ENCODE results near the gene GMDS. TPM values are rescaled to one million over a fixed set of nuclear protein-coding genes. Genes with fewer than 3 reads are reported as not detected.

GMDS gene
- total and polyA plus RNA-seq, 2 donors (not counting 3 experiments of a cell fraction or from before 2014, with no cell fraction given), result 9.8 to 23.5 TPM

DNA sequence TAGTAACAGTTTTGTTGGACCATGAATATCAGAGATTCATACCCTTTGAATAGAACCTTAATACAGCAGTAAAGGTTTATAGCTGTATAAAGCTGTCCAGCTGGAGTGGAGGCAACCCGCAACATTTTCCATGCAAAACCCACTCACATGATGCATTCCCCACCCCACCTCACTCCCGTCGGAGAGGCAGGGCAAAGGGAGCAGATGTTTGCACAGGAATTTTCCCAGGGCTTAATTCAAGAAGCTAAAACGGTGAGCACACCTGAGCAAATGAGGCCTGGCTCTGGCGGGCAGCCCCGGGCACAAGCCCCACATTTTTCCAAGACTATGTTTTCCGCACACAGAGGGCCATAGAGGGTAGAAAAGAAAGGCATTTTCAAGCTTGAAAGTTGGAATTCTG is 444.0 kb downstream of the GMDS start:
- POLR2A ChIA-PET, result no interaction called here
- dilution Hi-C loops (cut with MboI; ENCODE audit: extremely low pct_ligation_motif_present, low sequenced_read_pairs), result no loop called here
- FAIRE-seq, result no peak

More for the DNA sequence above, 444.0 kb downstream of the GMDS start:
- DNase-seq (ENCODE audit: low read depth, low spot score), result no peak
- H3K27ac ChIP-seq (ENCODE audit: insufficient read depth, low read depth, low read length), result no peak overlapping the region
- H3K4me2 ChIP-seq (ENCODE audit: insufficient read depth, low read length), result no peak overlapping the region
- no peaks in the 10 kb centered on the region for H3K79me2 ChIP-seq (ENCODE audit: control insufficient read depth, insufficient read depth, low read length)
- peaks cover 28% of the 10 kb centered on the region for H3K4me1 ChIP-seq (ENCODE audit: control insufficient read depth, extremely low read depth, insufficient read depth, low read length)
- no TSS peak for BruUV-seq (replicated peaks)
- H3K9me3 ChIP-seq (replicated peaks; ENCODE audit: control insufficient read depth, insufficient read depth, low read length), result no peaks in the 10 kb centered on the region
- no peak overlapping the region for H3K9ac ChIP-seq (replicated peaks; ENCODE audit: extremely low read depth, insufficient read depth, low read length)
- H3K27me3 ChIP-seq (ENCODE audit: control insufficient read depth in 2 of 2, insufficient read depth in 2 of 2, low read length in 2 of 2), result no peaks in the 10 kb centered on the region
- H4K20me1 ChIP-seq (replicated peaks; ENCODE audit: control insufficient read depth, extremely low read depth, insufficient read depth, low read length), result no peaks in the 10 kb centered on the region
- H2AFZ ChIP-seq (ENCODE audit: low read depth, low read length), result no peak overlapping the region
- CTCF ChIA-PET, result interaction anchor here (0.8 to 3.0 kb wide), 7 partner anchors 8 to 37 kb away, joined by 3 to 11 read pairs (median 3); no protein-coding TSS in a partner anchor
- intact Hi-C loops (cut with micrococcal nuclease), result no loop called here
- no peaks in the 10 kb centered on the region for H3K36me3 ChIP-seq (ENCODE audit: control insufficient read depth in 2 of 2, extremely low read depth in 1 of 2, insufficient read depth in 2 of 2, low read length in 2 of 2)
- no peak overlapping the region for H3K4me3 ChIP-seq (replicated peaks in 1 of 3; ENCODE audit: insufficient read depth in 1 of 3, low read depth in 1 of 3, low read length in 3 of 3)
- H3K9me1 ChIP-seq (replicated peaks; ENCODE audit: control insufficient read depth, extremely low read depth, insufficient read depth, low read length), result no peaks in the 10 kb centered on the region
- no peak for TF ChIP-seq POLR2AphosphoS5 (IDR thresholded peaks at IDR 0.05; ENCODE audit: insufficient read depth, low read depth, low read length)
- TF ChIP-seq EZH2 (IDR thresholded peaks at IDR 0.05; ENCODE audit: borderline replicate concordance, low read depth, low read length, severe bottlenecking), result no peak
- TF ChIP-seq FOS (IDR thresholded peaks at IDR 0.05; ENCODE audit: borderline replicate concordance, insufficient read depth, low read length), result no peak
- no peak for TF ChIP-seq POLR2A (IDR thresholded peaks at IDR 0.05; ENCODE audit: low read depth, low read length)
- no peak for TF ChIP-seq GATA2 (IDR thresholded peaks at IDR 0.05; ENCODE audit: insufficient read depth, insufficient read length, low read depth, low read length)
- TF ChIP-seq, protein P1, sequence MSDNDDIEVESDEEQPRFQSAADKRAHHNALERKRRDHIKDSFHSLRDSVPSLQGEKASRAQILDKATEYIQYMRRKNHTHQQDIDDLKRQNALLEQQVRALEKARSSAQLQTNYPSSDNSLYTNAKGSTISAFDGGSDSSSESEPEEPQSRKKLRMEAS (IDR thresholded peaks at IDR 0.05; ENCODE audit: insufficient read depth, insufficient read length), result no peak
- no peak for TF ChIP-seq JUN (IDR thresholded peaks at IDR 0.05; ENCODE audit: borderline replicate concordance, insufficient read depth, insufficient read length, low read depth)
- TF ChIP-seq, protein P2, sequence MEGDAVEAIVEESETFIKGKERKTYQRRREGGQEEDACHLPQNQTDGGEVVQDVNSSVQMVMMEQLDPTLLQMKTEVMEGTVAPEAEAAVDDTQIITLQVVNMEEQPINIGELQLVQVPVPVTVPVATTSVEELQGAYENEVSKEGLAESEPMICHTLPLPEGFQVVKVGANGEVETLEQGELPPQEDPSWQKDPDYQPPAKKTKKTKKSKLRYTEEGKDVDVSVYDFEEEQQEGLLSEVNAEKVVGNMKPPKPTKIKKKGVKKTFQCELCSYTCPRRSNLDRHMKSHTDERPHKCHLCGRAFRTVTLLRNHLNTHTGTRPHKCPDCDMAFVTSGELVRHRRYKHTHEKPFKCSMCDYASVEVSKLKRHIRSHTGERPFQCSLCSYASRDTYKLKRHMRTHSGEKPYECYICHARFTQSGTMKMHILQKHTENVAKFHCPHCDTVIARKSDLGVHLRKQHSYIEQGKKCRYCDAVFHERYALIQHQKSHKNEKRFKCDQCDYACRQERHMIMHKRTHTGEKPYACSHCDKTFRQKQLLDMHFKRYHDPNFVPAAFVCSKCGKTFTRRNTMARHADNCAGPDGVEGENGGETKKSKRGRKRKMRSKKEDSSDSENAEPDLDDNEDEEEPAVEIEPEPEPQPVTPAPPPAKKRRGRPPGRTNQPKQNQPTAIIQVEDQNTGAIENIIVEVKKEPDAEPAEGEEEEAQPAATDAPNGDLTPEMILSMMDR (IDR thresholded peaks at IDR 0.05; ENCODE audit: extremely low read depth in 1 of 2, insufficient read depth in 1 of 2, low read depth in 1 of 2, low read length in 2 of 2), result no peak
- no peak for TF ChIP-seq MYC (IDR thresholded peaks at IDR 0.05; ENCODE audit: low read depth, low read length)

Data from endothelial cell of umbilical vein (primary cell).